NCI-H146 treated with DMSO at 0.1 percent for 48 hours (cell line): Measurements from ENCODE around the gene SCARB2.
A peak's percentile ranks its signal among the peaks of the same experiment; 100 is the strongest.

Experiments
- DNase-seq: peaks from one replicate; lab custom pipeline; 2025; ENCODE audit not compliant: unreplicated experiment; lab: John Stamatoyannopoulos, UW

The SCARB2 gene

DNA sequence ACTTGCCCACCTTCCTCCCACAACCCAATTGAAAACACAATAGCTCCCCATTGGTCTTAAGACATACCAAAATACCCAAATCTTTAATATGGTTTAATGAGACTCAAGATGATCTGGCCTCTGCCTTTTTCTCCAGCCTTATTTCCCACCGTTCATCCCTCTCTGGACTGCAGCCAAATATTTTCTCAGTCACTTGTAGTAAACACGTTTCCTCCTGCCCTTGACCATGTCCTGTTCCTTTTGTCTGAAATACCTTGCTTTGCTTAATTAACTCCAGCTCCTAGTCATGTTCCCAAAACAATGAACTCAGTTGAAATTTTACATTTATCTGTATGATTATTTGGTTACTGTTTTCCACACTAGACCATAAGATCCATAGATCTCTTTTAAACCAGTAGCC, 57.0 kb downstream of the SCARB2 start:
- DNase-seq, result no peak

DNA sequence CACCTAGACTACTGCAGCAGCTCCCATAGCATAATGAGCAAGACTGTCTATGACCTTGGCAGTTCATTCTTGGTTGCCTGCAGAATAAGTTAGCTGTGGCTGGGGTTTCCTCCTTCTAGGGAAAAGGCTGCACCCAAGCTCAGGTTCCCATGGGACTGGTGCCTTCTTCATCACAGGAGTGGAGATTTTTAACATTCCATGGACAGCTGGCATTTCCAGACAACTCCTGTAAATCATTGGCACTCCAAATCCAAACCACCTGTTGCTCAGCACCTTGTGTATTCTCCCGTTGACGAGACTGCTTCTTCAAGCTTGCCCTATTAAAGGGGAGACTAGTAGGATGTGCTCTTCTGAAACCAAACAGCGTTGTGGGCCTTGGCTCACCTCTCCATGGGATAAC, 57.6 kb downstream of the SCARB2 start:
- DNase-seq, result no peak

DNA sequence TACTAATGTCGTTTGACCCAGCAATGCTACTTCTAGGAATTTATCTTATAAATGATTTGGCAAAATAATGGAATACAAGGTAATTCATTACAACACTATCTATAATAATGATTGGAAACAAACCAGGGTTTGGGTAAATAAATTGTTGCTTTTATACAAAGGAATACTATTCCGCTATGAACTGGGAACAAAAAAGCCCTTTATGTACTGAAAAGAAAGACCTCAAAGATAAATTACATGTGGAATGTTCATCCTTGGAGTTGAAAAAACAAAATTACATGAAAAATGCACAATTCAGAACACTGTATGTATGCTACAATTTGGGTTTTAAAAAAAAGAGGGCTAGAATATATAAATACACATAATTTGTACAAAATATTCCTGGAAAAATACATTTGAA, 60.3 kb downstream of the SCARB2 start:
- no peak for DNase-seq

DNA sequence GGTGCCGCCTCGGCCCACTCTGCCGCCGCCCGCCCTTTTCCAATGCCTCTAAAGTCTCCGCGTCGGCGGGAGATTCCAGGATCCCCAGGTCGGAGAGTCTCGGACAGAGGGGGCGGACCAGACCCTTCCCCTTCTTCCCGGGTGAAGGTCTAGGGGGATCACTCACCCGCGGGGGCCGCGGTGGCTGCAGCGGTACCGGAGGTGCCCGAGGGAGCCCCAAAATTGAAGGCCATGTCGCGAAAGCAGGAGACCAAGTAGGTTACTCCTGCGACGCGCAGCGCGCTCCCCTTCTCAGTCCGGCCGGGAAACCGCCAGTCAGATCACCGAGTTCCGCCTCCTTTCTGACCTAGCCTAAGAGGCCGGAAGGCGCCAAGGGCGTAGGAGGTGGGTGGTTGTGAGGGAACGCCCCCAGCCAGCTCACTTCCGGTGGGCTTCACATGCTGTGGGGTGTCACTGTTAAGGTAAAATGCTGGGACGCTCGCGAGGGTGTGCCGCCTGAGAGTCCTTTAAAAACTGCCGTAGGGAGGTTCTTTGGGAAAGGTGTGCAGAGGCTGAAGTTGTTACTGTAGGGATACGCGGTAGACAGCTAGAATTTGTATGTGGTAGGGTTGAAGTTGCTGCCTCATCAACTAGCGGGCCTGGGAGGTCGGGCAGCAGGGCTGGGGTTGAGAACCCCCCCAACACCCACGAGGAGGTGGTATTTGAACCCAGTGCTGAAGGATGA, 65.3 kb downstream of the SCARB2 start, which contains the start of gene NUP54:
Gene NUP54, minus strand, starts transcription at position 256 of the 724 bp plus-strand sequence. Its CDS starts 23 bp downstream, at position 233.
- peak; percentile 87 for DNase-seq

DNA sequence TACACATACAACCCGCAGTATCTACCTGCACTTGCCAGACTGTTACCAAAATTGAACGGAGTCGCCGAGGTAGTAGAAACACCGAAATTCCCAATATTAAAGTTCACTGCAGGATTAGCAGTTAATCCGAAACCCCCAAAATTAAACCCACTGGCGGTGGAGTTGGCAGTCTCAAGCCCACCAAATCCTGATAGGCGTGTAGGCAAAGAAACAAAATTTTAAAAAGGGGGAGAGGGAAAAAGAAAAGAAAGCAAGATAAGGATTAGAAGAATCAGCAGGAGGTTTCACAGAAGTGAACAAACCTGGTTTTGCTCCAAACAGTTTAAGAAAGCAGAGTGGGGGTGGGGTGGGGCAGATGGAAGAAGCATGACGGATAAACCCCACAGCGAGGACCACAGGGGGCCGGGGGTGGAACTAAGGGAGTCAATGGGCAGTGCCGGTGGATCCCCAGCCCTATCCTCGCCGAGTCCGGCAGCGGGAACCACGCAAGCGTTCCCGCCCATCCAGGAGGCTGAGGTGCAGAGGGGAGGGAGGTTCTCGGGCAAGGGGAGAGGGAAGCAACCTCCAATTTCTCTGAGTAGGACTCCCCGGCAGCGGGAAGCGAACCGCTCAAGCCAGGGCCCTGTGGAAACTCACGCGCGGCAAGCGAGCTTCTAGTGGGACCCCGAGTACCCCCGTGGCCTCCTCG, 66.0 kb downstream of the SCARB2 start:
- DNase-seq, result peak; percentile 76

DNA sequence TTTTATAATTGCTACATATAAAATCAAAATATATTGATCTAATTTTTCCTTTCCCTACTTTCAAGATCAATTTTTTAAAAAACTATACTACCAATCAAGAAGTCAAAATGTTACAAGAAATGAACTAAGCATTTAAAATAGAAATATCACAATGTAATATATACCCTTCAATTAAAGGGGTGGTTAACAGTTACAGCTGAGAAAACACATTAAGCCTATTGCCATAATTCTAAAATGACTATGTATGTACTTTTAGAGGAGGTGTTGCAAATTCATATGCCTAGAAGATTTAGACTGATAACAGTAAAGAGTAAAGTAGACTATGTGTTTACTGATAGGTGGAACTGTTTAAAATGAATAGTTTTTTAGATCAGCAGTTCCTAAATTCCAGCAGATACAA, 69.1 kb downstream of the SCARB2 start:
- no peak for DNase-seq

DNA sequence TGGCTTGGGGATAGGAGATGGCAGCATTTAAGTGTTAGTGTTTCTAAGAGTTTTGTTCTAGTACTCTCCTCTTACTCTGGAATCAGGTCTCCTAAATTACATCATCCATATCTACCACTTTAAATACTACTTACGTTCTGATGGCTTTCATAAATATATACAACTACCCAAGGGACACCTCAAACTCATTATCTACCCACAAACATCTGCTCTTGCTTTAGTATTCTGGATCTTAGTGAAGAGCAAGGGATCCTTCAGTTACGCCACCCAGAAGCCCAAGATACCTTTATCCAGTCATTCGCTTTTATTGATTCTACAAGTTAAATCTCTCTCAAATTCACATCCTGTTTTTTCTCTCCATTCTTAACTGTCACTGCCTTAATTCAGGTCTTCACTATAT, 72.4 kb downstream of the SCARB2 start:
- no peak for DNase-seq

DNA sequence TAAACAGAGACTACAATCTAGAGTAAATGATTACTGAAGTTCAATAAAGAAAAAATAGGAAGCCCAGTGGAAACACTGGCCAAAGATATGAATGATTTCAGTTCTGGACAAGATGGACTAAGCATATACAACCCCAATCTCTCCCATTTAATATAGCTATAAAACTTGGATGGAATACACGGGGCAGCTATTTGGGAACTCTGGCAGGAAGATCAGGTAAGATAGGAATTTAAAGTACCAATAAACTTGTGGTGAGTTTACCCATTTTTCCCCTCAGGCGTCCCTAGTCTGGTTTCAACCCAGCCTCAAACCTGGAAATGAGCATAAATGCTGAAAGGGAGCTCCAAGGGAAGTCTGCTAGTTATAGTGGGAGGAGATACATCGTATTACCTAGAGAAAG, 85.9 kb downstream of the SCARB2 start:
- no peak for DNase-seq

DNA sequence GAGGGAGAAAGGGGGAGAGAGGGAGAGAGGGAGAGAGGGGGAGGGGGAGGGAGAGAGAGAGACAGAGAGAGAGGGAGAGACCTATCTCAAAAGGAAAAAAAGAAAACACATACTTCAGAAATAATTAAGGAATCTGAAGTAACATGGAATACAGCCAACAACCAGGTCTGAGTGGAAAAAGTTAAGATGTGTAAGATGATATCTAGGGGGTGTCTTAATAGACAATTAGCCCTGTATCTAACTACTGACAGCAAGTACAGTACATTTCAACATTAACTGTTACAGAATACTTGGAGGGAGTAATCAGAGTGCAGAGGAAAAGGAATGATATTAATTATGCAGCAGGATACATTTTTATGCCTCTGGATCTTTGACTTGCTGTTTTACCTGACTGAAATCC, 87.8 kb downstream of the SCARB2 start:
- no peak for DNase-seq

DNA sequence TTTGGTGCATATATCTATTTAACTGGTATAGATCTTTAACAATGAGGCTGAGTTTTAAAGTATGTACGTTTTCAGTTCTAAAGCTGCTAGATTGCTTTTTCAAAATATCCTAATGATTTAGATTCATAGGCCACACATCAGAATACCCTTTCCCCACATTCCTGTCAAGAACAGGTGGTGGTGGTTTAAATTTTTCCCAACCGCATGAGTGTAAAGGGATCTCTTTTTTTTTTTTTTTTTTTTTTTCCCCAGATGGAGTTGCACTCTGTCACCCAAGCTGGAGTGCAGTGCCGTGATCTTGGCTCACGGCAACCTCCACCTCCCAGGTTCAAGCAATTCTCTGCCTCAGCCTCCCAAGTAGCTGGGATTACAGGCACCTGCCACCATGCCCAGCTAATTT, 93.4 kb downstream of the SCARB2 start:
- DNase-seq, result no peak

DNA sequence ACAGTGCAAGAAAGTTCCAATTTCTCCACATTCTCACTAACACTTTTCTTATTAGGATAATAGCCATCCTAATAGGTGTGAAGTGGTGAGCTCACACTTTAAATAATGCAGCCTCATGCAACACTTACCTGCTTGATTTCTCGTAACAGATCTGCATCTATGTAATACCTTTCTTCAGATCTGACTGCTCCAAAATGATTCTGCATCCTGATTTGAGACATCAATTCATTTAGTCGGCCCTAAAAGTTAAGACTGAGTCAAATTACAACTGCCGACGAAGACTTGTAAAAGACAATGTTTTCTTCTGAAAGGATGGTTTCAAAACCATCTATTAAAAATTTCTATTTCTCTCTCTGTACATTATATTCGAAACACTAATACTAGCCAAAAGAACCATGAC, 96.1 kb downstream of the SCARB2 start:
- DNase-seq, result no peak

DNA sequence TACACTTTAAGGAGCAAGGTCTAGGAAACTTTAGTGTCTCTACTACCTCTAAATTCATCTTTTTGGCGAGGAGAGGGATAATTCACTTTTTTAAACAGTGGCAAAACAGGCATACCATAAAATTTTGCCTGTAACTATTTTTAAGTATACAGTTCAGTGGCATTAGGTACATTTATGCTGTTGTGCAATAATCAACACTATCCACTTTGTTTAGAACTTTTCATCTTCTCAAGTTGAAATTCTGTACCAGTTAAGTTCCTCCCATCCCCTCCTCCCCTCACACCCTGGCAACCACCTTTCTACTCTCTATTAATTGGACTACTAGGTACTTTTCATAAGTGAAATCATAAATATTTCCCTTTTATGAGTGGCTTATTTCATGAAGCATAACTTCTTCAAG, 96.8 kb downstream of the SCARB2 start:
- DNase-seq, result no peak
